Fibroblast of skin of abdomen (primary cell): ENCODE data around the gene CCDC85B.
A peak's percentile ranks its signal among the peaks of the same experiment; 100 is the strongest.
"Not testable (repeated sequence)": the region's sequence is repeated elsewhere in the genome, so short reads cannot be mapped to it uniquely, and the experiment has no call there.

Experiments used
- DNase-seq: peaks from one replicate; pipeline ENCODE4 v3.0.0-alpha.2; 2013

CCDC85B gene

GRCh38 chr11:65887723-65888162, 2.7 kb upstream of the CCDC85B start:
- DNase-seq = no peak

- peak; percentile 98 for DNase-seq
Observed at GRCh38 chr11:65888163-65888814, 2.2 kb upstream of the CCDC85B start, which contains the start of gene FIBP. FIBP (minus strand) TSS chr11:65888471; CDS start chr11:65888418, 53 bp downstream.

- DNase-seq = no peak
Observed at GRCh38 chr11:65891219-65892136, 1.0 kb downstream of the CCDC85B start.

GRCh38 chr11:65892137-65892540, 1.7 kb downstream of the CCDC85B start:
- not testable (repeated sequence) for DNase-seq

- no peak for DNase-seq
Observed at GRCh38 chr11:65892661-65893317, 2.3 kb downstream of the CCDC85B start.

GRCh38 chr11:65894034-65894591, 3.6 kb downstream of the CCDC85B start:
- no peak for DNase-seq

- no peak for DNase-seq
Observed at GRCh38 chr11:65895482-65895981, 5.1 kb downstream of the CCDC85B start.

GRCh38 chr11:65896034-65896999, 5.8 kb downstream of the CCDC85B start:
- no peak for DNase-seq

GRCh38 chr11:65897020-65897471, 6.6 kb downstream of the CCDC85B start:
- no peak for DNase-seq

GRCh38 chr11:65898656-65899355, 8.3 kb downstream of the CCDC85B start:
- DNase-seq = no peak

GRCh38 chr11:65899356-65900124, 9.1 kb downstream of the CCDC85B start:
- DNase-seq = peak; percentile 79

- peak; percentile 95 for DNase-seq
Observed at GRCh38 chr11:65900125-65900898, 9.8 kb downstream of the CCDC85B start, which contains the start of gene FOSL1. FOSL1 (minus strand) TSS chr11:65900388; CDS start chr11:65900339, 49 bp downstream.

- DNase-seq = no peak
Observed at GRCh38 chr11:65900899-65901180, 10.4 kb downstream of the CCDC85B start.

- peak; percentile 91 for DNase-seq
Observed at GRCh38 chr11:65903068-65903481, 12.6 kb downstream of the CCDC85B start.

- no peak for DNase-seq
Observed at GRCh38 chr11:65903715-65904114, 13.2 kb downstream of the CCDC85B start.

- no peak for DNase-seq
Observed at GRCh38 chr11:65906602-65907001, 16.1 kb downstream of the CCDC85B start.

GRCh38 chr11:65907878-65908277, 17.4 kb downstream of the CCDC85B start:
- no peak for DNase-seq

- DNase-seq = peak; percentile 89
Observed at GRCh38 chr11:65911682-65912568, 21.5 kb downstream of the CCDC85B start.
